Lower leg skin (tissue), 3 donors: ENCODE data around the gene CHAC2.

ENCODE experiments used
- CTCF ChIP-seq, 3 donors: fragments of 450-650 bp; IDR thresholded peaks; one replicate each; pipeline ENCODE4 v1.5.1; 2016; ENCODE audit warnings: antibody characterized with exemption in 3 of 3, mild to moderate bottlenecking in 3 of 3, moderate library complexity in 2 of 3
- POLR2A ChIP-seq, 2 donors: fragments of 450-650 bp; IDR thresholded peaks; one replicate each; pipeline ENCODE4 v1.6.1; 2016 to 2017; ENCODE audit warnings: antibody characterized with exemption in 2 of 2, mild to moderate bottlenecking in 1 of 2, moderate library complexity in 1 of 2

- TF ChIP-seq CTCF (IDR thresholded peaks at IDR 0.05) (no peak), POLR2A (IDR thresholded peaks at IDR 0.05) (no peak)
Observed at GRCh38 chr2:53778536-53779162, 11.0 kb downstream of the CHAC2 start.
